Stimulated activated CD8-positive, alpha-beta memory T cell treated with anti-CD3 and anti-CD28 coated beads, Interleukin-4, amount 100 ng/mL, for 24 hours (primary cell): ENCODE measurements around the gene ERMN.
"Not testable (repeated sequence)": the region's sequence is repeated elsewhere in the genome, so short reads cannot be mapped to it uniquely, and the experiment has no call there.

Experiments used
- DNase-seq: peaks from one replicate; pipeline ENCODE4 v3.0.0-alpha.2; 2020; ENCODE audit warnings: low read depth

Gene ERMN

GRCh38 chr2:157325786-157326185, at the start of gene ERMN:
TSS of gene ERMN (minus strand) at chr2:157325824. CDS start at chr2:157325642, 182 bp downstream.
- no peak for DNase-seq

GRCh38 chr2:157375384-157375783, 49.8 kb upstream of the ERMN start:
- no peak for DNase-seq

DNA sequence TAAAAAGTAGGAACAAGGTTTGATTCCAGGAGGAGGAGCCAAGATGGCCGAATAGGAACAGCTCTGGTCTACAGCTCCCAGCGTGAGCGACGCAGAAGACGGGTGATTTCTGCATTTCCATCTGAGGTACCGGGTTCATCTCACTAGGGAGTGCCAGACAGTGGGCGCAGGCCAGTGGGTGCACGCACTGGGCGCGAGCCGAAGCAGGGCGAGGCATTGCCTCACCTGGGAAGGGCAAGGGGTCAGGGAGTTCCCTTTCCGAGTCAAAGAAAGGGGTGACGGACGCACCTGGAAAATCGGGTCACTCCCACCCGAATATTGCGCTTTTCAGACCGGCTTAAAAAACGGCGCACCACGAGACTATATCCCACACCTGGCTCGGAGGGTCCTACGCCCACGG, 42.9 kb upstream of the ERMN start:
- DNase-seq = not testable (repeated sequence)

DNA sequence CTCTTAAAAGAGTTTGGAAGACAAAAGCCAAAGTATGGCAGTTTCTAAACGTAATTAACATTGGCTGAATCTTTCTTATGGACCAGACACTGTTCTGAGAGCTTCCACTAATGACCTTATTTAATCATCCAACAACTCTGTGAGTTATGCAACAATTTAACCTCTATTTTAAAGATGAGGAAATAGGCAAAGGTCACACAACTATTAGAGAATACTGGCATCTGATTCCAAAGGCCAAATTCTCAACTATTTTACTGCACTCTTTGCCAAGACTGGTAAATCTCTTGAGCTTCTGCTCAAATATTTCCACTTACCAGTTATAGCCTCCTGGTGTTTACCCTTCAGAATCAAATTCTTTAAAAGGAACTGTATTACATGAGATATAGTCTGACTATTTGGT, 42.1 kb upstream of the ERMN start:
- no peak for DNase-seq

DNA sequence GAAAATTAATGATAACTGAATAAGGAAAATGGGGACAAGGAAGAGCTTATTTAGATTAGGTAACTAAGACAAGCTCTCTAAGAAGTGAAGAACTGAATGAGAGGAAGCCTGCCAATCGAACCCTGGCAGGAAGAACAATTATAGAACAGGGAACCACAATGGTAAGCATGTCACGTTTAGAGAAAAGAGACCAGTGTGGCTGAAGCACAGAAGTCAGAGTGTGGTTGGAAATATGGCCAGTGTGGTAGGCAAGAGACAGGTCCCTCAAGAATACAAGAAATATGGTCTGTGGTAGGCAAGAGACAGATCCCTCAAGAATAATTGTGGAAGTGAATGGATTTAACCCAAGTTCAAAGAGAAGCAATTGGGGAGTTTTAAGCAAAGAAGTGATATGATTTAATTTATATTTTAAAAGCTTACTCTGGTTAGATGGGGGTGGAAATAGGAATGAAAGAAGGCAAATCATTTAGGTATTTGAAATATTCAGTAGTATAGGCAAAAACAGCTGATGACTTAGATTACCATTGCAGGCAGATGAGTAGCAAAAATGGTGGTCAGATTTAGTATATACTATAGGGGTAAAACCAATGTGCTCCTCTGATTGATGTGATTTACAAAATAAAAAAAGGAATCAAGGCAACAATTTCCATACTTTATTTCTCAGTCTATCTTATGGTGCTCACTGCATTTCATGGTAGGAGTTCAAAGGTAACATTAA, 38.8 kb upstream of the ERMN start:
- no peak for DNase-seq

DNA sequence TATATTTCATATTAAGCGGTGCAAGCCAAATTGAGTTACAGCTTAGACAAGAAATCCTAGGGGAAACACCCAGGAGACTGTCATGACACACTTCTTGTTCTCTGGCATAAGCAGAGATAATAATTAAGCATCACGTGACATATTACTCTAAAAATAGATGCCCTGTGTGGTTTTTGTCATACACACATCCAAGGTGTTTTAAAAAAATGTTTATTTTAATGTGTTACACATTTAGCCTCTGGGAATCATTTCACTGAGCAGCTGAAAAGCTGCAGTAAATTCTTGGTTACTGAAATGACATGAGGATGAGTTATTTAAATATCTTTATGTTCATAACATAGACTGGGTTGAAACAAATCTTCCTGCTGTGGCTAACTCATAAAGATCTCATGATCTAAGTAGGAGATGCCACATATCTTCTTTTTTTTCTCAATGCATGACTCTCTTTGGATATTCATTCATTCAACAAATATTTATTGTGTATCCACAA, 38.0 kb upstream of the ERMN start:
- DNase-seq = no peak

GRCh38 chr2:157362627-157363026, 37.0 kb upstream of the ERMN start:
- DNase-seq = no peak

GRCh38 chr2:157361526-157361925, 35.9 kb upstream of the ERMN start:
- no peak for DNase-seq

GRCh38 chr2:157359628-157360027, 34.0 kb upstream of the ERMN start:
- DNase-seq = no peak

DNA sequence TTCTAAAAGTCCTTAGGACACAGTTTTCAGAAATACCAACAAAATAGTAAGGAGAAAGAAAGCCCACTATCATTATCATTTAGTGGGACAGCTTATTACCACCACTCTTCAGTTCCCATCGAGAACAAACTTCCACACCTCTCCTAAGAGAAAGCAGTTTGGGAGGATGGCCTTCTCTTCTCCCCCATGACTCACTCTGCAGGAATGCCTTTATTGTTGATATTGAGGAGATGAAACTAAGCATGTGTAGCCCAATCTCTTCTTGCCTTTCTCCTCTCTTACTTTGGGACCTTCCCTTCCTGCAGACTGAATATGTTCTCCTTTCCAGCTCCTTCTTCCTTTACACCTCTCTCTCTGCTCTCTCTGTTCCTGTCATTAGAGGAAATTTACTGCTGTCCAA, 30.0 kb upstream of the ERMN start:
- DNase-seq = no peak

DNA sequence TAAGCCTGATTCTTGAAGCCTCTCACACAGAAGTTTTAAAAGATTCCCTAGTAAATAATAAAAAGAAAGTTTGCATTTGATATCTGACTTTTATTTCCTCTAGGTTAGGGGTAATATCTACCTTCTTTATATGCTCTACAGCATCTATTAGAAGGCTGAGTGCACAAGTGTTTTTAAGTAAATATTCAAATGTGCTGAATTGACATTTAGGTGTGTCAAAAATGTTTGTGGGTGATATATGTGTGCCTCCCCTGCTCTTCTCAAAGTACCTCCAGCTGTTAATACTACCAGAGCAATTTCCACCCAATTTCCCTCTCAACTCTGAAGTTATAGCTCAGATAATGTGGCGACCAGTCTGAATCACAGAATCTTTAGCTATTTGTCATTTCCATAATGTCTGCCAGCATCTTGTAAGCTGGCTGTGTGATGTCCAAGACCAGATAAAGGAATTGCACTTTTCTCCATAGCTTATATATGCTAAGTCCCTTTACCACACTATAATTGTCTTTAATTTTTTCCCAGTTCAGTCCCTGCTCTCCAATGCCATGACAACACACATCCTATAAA, 24.4 kb upstream of the ERMN start:
- DNase-seq = no peak

DNA sequence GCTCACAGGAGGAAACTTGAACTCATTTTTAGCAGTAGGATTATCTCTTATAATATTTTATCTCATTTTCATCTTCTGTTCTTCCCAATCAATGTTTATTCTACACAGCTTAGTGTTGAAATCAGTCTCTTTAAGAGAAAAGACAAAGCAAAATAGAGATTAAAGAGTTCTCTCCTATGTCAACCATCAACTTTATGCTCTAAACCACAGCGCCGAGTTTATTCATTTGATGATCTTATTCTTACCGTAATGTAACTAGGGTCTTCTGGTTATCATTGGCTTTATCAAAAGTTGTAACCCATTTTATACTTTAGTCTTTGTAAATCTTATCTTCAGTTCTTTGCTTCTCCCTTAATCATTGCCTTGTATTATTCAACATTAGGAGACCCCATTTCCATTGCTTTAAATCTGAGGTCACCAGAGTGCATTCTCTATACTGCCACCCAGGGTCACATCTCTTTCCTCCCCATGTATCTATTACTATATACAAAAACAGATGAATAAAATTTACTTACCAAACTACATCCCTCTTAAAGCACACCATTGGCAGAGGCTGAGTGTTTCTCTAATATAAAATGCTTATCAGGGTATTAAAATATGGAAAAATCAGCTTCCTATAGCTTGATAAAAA, 22.8 kb upstream of the ERMN start:
- DNase-seq = no peak

- no peak for DNase-seq
Measured at GRCh38 chr2:157345647-157346389, 20.2 kb upstream of the ERMN start.

DNA sequence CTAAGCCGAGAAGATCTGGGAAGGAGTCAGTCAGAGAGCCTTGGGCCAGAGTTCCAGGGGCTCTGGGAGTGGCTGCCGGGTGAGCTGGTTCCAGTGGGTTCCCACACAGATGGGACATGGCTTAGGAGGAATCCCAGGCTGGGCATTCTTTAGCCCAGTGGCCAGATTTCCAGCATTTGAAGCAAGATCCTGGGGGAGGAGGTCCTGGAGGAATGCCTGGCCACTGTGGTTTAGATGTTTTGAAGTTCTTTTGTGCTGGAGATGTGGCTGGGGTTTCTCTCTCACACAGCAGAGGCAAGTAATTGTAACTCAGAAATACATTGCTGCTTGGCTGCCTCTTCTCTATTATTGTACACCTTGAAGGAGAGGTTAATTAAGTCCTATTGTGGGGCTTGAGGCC, 15.8 kb upstream of the ERMN start:
- not testable (repeated sequence) for DNase-seq

DNA sequence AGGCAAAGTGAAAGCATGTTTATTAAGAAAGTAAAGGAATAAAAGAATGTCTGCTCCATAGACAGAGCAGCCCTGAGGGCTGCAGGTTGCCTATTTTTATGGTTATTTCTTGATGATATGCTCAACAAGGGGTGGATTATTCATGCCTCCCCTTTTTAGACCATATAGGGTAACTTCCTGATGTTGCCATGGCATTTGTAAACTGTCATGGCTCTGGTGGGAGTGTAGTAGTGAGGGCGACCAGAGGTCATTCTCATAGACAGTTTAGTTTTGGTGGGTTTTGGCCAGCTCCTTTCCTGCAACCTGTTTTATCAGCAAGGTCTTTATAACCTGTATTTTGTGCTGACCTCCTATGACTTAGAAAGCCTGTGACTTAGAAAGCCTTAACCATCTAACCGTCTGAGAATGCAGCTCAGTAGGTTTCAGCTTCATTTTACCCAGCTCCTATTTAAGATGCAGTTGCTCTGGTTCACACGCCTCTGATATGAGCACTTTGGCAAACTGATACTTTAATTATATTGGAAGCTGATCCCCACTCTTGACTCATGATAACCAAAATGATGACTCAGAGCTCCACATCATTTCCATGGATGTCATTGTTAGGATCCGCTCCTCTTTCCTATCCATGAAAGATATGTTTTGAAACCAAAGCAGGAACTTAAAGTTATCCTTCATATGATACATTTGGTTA, 14.5 kb upstream of the ERMN start:
- no peak for DNase-seq

DNA sequence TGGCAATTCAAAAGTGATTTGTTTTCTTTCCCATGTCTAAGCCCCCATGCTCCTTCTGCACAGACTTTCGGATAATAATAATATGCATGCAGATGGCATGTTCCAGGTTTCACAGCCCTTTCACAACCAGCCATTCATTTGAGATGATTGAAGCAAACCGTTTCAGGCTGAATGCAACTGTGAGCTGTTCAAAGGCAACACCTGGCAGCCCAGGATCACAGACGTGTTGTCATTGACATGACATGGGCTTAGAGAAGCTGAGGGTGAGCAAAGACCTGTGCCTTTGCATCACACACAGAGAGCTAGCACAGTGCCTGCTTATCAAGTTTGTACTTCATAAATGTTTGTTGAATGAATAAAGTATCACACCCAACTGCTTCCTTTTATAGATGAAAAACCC, 12.4 kb upstream of the ERMN start:
- no peak for DNase-seq

GRCh38 chr2:157336137-157337010, 10.8 kb upstream of the ERMN start:
- DNase-seq = no peak

DNA sequence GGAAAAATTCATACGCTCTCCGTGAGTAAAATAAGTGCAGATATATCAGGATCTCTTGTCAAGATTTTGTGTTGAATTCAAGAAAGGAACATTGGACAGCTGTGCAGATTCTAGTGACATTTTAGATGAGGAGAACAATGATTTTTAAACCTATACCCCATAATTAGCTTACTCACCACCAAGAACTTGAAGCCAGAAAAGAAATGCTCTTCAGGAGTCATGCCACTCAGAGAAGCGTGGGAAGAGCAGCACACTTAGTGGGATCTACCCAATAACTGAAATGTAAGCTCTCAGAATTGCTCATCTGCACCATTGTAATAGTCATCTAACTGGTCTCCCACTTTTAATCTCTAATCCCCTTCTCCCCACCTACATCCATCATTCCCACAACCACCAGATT, 9.2 kb upstream of the ERMN start:
- no peak for DNase-seq

- no peak for DNase-seq
Measured at GRCh38 chr2:157334335-157334734, 8.7 kb upstream of the ERMN start.

- DNase-seq = no peak
Measured at GRCh38 chr2:157333304-157334047, 7.9 kb upstream of the ERMN start.
